ENCODE results near the gene CENPS. TPM values are rescaled to one million over a fixed set of nuclear protein-coding genes. Genes with fewer than 3 reads are reported as not detected.
"Not testable (repeated sequence)": the region's sequence is repeated elsewhere in the genome, so short reads cannot be mapped to it uniquely, and the experiment has no call there.

CENPS gene
- total and polyA plus RNA-seq, 2 experiments from 2014 or later: 12.6 to 34.3 TPM

DNA sequence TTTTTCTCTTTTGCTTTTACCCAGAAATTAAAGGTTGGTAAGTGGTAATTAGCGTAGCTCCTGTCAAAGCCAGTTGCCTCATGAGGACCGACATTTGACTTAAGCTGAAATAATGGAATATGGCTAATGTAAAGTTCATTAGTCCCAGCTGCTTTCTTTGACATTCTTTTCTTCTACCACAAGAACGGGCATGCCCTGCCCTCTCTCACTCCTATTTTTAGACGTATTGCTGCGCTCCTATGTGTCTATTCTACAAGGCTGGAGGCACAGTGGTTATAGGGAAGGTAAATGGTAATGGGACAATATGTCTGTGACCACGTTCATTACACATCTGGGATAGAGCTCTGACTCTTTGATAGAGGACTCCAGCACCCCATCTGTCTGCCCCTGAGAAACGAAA lies 26.4 kb downstream of the CENPS start:
- WGBS, 2 experiments (ENCODE audit: low coverage in 1 of 2, low lambda C conversion rate in 2 of 2, missing lambda C conversion rate in 2 of 2): 68 to 73% methylated on average over 7 of the region's 7 CpGs
- H3K27ac ChIP-seq: no peak overlapping the region

GRCh38 chr1:10457462-10457861 lies 27.2 kb downstream of the CENPS start:
- H4K20me1 ChIP-seq (ENCODE audit: insufficient read depth); H3K27me3 ChIP-seq (replicated peaks; ENCODE audit: insufficient read depth); H3F3A ChIP-seq (ENCODE audit: insufficient read depth); in situ Hi-C loops (cut with MboI); H3K36me3 ChIP-seq (ENCODE audit: low read depth); DNase-seq; H3K79me2 ChIP-seq (ENCODE audit: insufficient read depth); H3K4me3 ChIP-seq; H3K27ac ChIP-seq; H2AFZ ChIP-seq; H3K9me2 ChIP-seq (ENCODE audit: insufficient read depth); H3K9ac ChIP-seq; H3K9me3 ChIP-seq (ENCODE audit: low read depth): not testable (repeated sequence)
- H3K4me1 ChIP-seq (ENCODE audit: insufficient read depth): peaks cover 12% of the 10 kb centered on the region; the same call in 1 of the 2 replicates
- H3K4me2 ChIP-seq (ENCODE audit: unreplicated experiment): peak overlapping the region; percentile 9
- 69 to 71% methylated on average over 7 of the region's 7 CpGs for WGBS, 2 experiments (ENCODE audit: low coverage in 1 of 2, low lambda C conversion rate in 2 of 2, missing lambda C conversion rate in 2 of 2)

More for the DNA sequence above, 26.4 kb downstream of the CENPS start:
- H3K9ac ChIP-seq: no peak overlapping the region
- no peak for DNase-seq
- H3K4me1 ChIP-seq (ENCODE audit: insufficient read depth): peaks cover 17% of the 10 kb centered on the region
- H3K9me2 ChIP-seq (ENCODE audit: insufficient read depth): no peaks in the 10 kb centered on the region
- in situ Hi-C loops (cut with MboI): no loop called here
- no peaks in the 10 kb centered on the region for H3K27me3 ChIP-seq (replicated peaks; ENCODE audit: insufficient read depth)
- TF ChIP-seq EZH2 (IDR thresholded peaks at IDR 0.05; ENCODE audit: insufficient read depth, poor library complexity, severe bottlenecking): no peak
- no peak for TF ChIP-seq EZH2phosphoT487 (IDR thresholded peaks at IDR 0.05; ENCODE audit: insufficient read depth, low read depth)
- no peak overlapping the region for H2AFZ ChIP-seq
- H3K9me3 ChIP-seq (ENCODE audit: low read depth): no peaks in the 10 kb centered on the region
- H4K20me1 ChIP-seq (ENCODE audit: insufficient read depth): no peaks in the 10 kb centered on the region
- H3K36me3 ChIP-seq (ENCODE audit: low read depth): no peaks in the 10 kb centered on the region
- no peak overlapping the region for H3K4me2 ChIP-seq (ENCODE audit: unreplicated experiment)
- H3K79me2 ChIP-seq (ENCODE audit: insufficient read depth): no peaks in the 10 kb centered on the region
- H3K4me3 ChIP-seq: no peak overlapping the region
- H3F3A ChIP-seq (ENCODE audit: insufficient read depth): peaks cover 14% of the 10 kb centered on the region

DNA sequence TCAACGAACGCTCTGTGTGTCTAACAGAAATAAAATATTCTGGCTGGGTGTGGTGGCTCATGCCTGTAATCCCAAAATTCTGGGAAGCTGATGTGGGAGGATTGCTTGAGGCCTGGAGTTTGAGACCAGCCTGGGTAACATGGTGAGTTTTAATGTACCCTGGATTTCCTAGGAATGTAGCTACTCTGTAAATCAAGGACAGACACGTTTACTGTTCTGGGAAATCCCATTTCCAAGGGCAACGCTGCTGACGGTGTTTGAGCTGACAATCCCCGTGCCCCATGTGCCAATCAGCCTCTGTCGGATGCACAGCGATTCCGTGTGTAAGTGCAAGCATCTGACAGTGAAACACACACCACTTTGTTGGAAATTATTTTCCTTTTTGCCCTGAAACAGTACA lies 27.6 kb downstream of the CENPS start:
- no peak overlapping the region for H3K27ac ChIP-seq
- no peak for TF ChIP-seq EZH2 (IDR thresholded peaks at IDR 0.05; ENCODE audit: insufficient read depth, poor library complexity, severe bottlenecking)
- no peak for TF ChIP-seq EZH2phosphoT487 (IDR thresholded peaks at IDR 0.05; ENCODE audit: insufficient read depth, low read depth)
- H3K9me3 ChIP-seq (ENCODE audit: low read depth): no peaks in the 10 kb centered on the region
- H3K4me1 ChIP-seq (ENCODE audit: insufficient read depth): peaks cover 12% of the 10 kb centered on the region; the same call in 1 of the 2 replicates
- peak overlapping the region; percentile 9 for H3K4me2 ChIP-seq (ENCODE audit: unreplicated experiment)
- WGBS, 2 experiments (ENCODE audit: low coverage in 1 of 2, low lambda C conversion rate in 2 of 2, missing lambda C conversion rate in 2 of 2): 63 to 65% methylated on average over 9 of the region's 9 CpGs
- H4K20me1 ChIP-seq (ENCODE audit: insufficient read depth): no peaks in the 10 kb centered on the region
- in situ Hi-C loops (cut with MboI): no loop called here
- H3K27me3 ChIP-seq (replicated peaks; ENCODE audit: insufficient read depth): no peaks in the 10 kb centered on the region
- no peak for DNase-seq
- H3K79me2 ChIP-seq (ENCODE audit: insufficient read depth): no peaks in the 10 kb centered on the region
- H3F3A ChIP-seq (ENCODE audit: insufficient read depth): peaks cover 9% of the 10 kb centered on the region
- H2AFZ ChIP-seq: no peak overlapping the region
- no peak overlapping the region for H3K9ac ChIP-seq
- no peaks in the 10 kb centered on the region for H3K36me3 ChIP-seq (ENCODE audit: low read depth)
- H3K4me3 ChIP-seq: no peak overlapping the region
- no peaks in the 10 kb centered on the region for H3K9me2 ChIP-seq (ENCODE audit: insufficient read depth)

DNA sequence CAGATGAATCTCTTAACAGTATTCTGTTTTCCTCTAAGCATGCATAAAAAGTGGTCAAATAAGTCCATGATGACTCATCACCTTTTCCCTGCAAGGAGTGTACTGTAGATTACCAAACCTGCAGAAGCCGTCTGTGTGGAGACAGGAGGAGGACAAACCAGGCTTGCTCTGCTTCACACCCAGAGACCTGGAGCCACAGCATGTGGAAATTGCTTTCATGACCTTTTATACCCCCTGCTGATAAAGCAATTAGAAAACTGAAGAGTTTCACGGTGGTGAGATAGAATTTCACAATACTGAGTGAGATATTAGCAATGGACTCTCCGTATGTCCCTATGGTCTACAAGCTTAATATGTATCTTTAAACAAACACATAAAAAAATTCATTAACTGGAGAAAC lies 29.0 kb downstream of the CENPS start:
- H3K4me3 ChIP-seq: no peak overlapping the region
- 44 to 51% methylated on average over 3 of the region's 3 CpGs for WGBS, 2 experiments (ENCODE audit: low coverage in 1 of 2, low lambda C conversion rate in 2 of 2, missing lambda C conversion rate in 2 of 2)
- no peaks in the 10 kb centered on the region for H4K20me1 ChIP-seq (ENCODE audit: insufficient read depth)
- peaks cover 12% of the 10 kb centered on the region; the same call in 1 of the 2 replicates for H3K4me1 ChIP-seq (ENCODE audit: insufficient read depth)
- H3K79me2 ChIP-seq (ENCODE audit: insufficient read depth): no peaks in the 10 kb centered on the region
- H3K9me2 ChIP-seq (ENCODE audit: insufficient read depth): no peaks in the 10 kb centered on the region
- TF ChIP-seq EZH2 (IDR thresholded peaks at IDR 0.05; ENCODE audit: insufficient read depth, poor library complexity, severe bottlenecking): no peak
- no peak for TF ChIP-seq EZH2phosphoT487 (IDR thresholded peaks at IDR 0.05; ENCODE audit: insufficient read depth, low read depth)
- in situ Hi-C loops (cut with MboI): no loop called here
- 0 out of 2 replicates have a peak overlapping the region, but pooled peaks have one; percentile 4 for H3K27ac ChIP-seq
- peak; percentile 91 for DNase-seq
- H3K27me3 ChIP-seq (replicated peaks; ENCODE audit: insufficient read depth): no peaks in the 10 kb centered on the region
- H3K4me2 ChIP-seq (ENCODE audit: unreplicated experiment): no peak overlapping the region
- H3F3A ChIP-seq (ENCODE audit: insufficient read depth): peaks cover 9% of the 10 kb centered on the region
- no peak overlapping the region for H3K9ac ChIP-seq
- no peaks in the 10 kb centered on the region; the same call in 1 of the 2 replicates for H3K36me3 ChIP-seq (ENCODE audit: low read depth)
- no peak overlapping the region for H2AFZ ChIP-seq
- H3K9me3 ChIP-seq (ENCODE audit: low read depth): no peaks in the 10 kb centered on the region

GRCh38 chr1:10467078-10467477 lies 36.8 kb downstream of the CENPS start:
- TF ChIP-seq EZH2phosphoT487 (IDR thresholded peaks at IDR 0.05; ENCODE audit: insufficient read depth, low read depth) (no peak), EZH2 (IDR thresholded peaks at IDR 0.05; ENCODE audit: insufficient read depth, poor library complexity, severe bottlenecking) (no peak)
- in situ Hi-C loops (cut with MboI): no loop called here
- 96 to 97% methylated on average over 2 of the region's 2 CpGs for WGBS, 2 experiments (ENCODE audit: low coverage in 1 of 2, low lambda C conversion rate in 2 of 2, missing lambda C conversion rate in 2 of 2)

More at GRCh38 chr1:10467078-10467477, 36.8 kb downstream of the CENPS start:
- no peaks in the 10 kb centered on the region for H4K20me1 ChIP-seq (ENCODE audit: insufficient read depth)
- H3K27ac ChIP-seq: no peak overlapping the region
- no peaks in the 10 kb centered on the region for H3K27me3 ChIP-seq (replicated peaks; ENCODE audit: insufficient read depth)
- H2AFZ ChIP-seq: no peak overlapping the region
- H3K9ac ChIP-seq: no peak overlapping the region
- H3F3A ChIP-seq (ENCODE audit: insufficient read depth): no peaks in the 10 kb centered on the region
- no peak overlapping the region for H3K4me2 ChIP-seq (ENCODE audit: unreplicated experiment)
- no peaks in the 10 kb centered on the region for H3K9me3 ChIP-seq (ENCODE audit: low read depth)
- no peak for DNase-seq
- H3K4me3 ChIP-seq: no peak overlapping the region
- H3K4me1 ChIP-seq (ENCODE audit: insufficient read depth): no peaks in the 10 kb centered on the region
- H3K79me2 ChIP-seq (ENCODE audit: insufficient read depth): peaks cover 16% of the 10 kb centered on the region
- H3K36me3 ChIP-seq (ENCODE audit: low read depth): peaks cover 9% of the 10 kb centered on the region; the same call in 1 of the 2 replicates
- no peaks in the 10 kb centered on the region for H3K9me2 ChIP-seq (ENCODE audit: insufficient read depth)
